Measurements from ENCODE around the gene LIF. TPM values are rescaled to one million over a fixed set of nuclear protein-coding genes. Genes with fewer than 3 reads are reported as not detected.

The LIF gene
- total and polyA plus RNA-seq, 4 experiments from 2014 or later, result 0.26 to 0.58 TPM; not detected in 2

GRCh38 chr22:30273711-30274436 is 27.3 kb upstream of the LIF start:
- Histone ChIP-seq H3K9me3 (ENCODE audit: control insufficient read depth in 1 of 2, low read length in 2 of 2) (no peaks in the 10 kb centered on the region), H3K36me3 (ENCODE audit: insufficient read depth, low read length) (no peaks in the 10 kb centered on the region), H3K27ac (ENCODE audit: low read depth, low read length) (no peak overlapping the region), H3K4me3 (ENCODE audit: low read length in 2 of 2) (no peak overlapping the region), H3K27me3 (ENCODE audit: insufficient read depth, low read length) (no peaks in the 10 kb centered on the region), H3K4me1 (ENCODE audit: insufficient read depth, low read length) (peaks cover 21% of the 10 kb centered on the region)
- DNase-seq, result no peak
- intact Hi-C loops (cut with micrococcal nuclease), result no loop called here
- peaks cover 0 to 9% of the 10 kb centered on the region in 2 donors for H3K36me3 Mint-ChIP-seq
- peak overlapping the region in 3 of 7 donors; percentile 44 to 85 (median 62) for H3K27ac Mint-ChIP-seq
- ChIA-PET POLR2A (ENCODE audit: partially characterized antibody) (no interaction called here), CTCF (ENCODE audit: partially characterized antibody) (no interaction called here)
- peak overlapping the region in 1 of 8 donors; percentile 33 for H3K4me3 Mint-ChIP-seq
- H3K4me1 Mint-ChIP-seq, result peaks cover 18 to 28% (median 20%) of the 10 kb centered on the region in 4 donors
- no peaks in the 10 kb centered on the region for H3K9me3 Mint-ChIP-seq
- H3K27me3 Mint-ChIP-seq, result no peaks in the 10 kb centered on the region

- Histone ChIP-seq H3K4me1 (ENCODE audit: insufficient read depth, low read length) (peaks cover 28% of the 10 kb centered on the region), H3K4me3 (ENCODE audit: low read length in 2 of 2) (no peak overlapping the region), H3K27me3 (ENCODE audit: insufficient read depth, low read length) (no peaks in the 10 kb centered on the region), H3K27ac (ENCODE audit: low read depth, low read length) (no peak overlapping the region), H3K9me3 (ENCODE audit: control insufficient read depth in 1 of 2, low read length in 2 of 2) (no peaks in the 10 kb centered on the region), H3K36me3 (ENCODE audit: insufficient read depth, low read length) (no peaks in the 10 kb centered on the region)
- POLR2A ChIA-PET (ENCODE audit: partially characterized antibody), result no interaction called here
- H3K27ac Mint-ChIP-seq, result peak overlapping the region in 5 of 7 donors; percentile 44 to 78 (median 56)
- H3K27me3 Mint-ChIP-seq, result no peaks in the 10 kb centered on the region
- no peak for DNase-seq
- no peak overlapping the region for H3K4me3 Mint-ChIP-seq
- H3K4me1 Mint-ChIP-seq, result peaks cover 21 to 35% (median 24%) of the 10 kb centered on the region in 4 donors
- H3K36me3 Mint-ChIP-seq, result peaks cover 0 to 9% of the 10 kb centered on the region in 2 donors
- intact Hi-C loops (cut with micrococcal nuclease), result no loop called here
- CTCF ChIA-PET (ENCODE audit: partially characterized antibody), result no interaction called here
- H3K9me3 Mint-ChIP-seq, result no peaks in the 10 kb centered on the region
Measured at GRCh38 chr22:30272781-30273601, 26.4 kb upstream of the LIF start.

- Mint-ChIP-seq H3K36me3 (peaks cover 0 to 18% of the 10 kb centered on the region in 2 donors), H3K27ac (peak overlapping the region in 3 of 7 donors; percentile 46 to 85 (median 75)), H3K4me3 (no peak overlapping the region), H3K4me1 (peaks cover 19 to 47% (median 31%) of the 10 kb centered on the region in 4 donors), H3K9me3 (no peaks in the 10 kb centered on the region), H3K27me3 (no peaks in the 10 kb centered on the region)
- POLR2A ChIA-PET (ENCODE audit: partially characterized antibody), result interaction anchor here (0.9 kb wide), 1 partner anchor 94 kb away, joined by 3 read pairs; no protein-coding TSS in a partner anchor
- H3K9me3 ChIP-seq (ENCODE audit: control insufficient read depth in 1 of 2, low read length in 2 of 2), result no peaks in the 10 kb centered on the region
- no peaks in the 10 kb centered on the region for H3K36me3 ChIP-seq (ENCODE audit: insufficient read depth, low read length)
- H3K27me3 ChIP-seq (ENCODE audit: insufficient read depth, low read length), result no peaks in the 10 kb centered on the region
- H3K4me1 ChIP-seq (ENCODE audit: insufficient read depth, low read length), result peaks cover 31% of the 10 kb centered on the region
- no peak for DNase-seq
- CTCF ChIA-PET (ENCODE audit: partially characterized antibody), result interaction anchor here (1.7 to 2.0 kb wide), 2 partner anchors 15 to 163 kb away, joined by 4 to 5 read pairs; no protein-coding TSS in a partner anchor
- intact Hi-C loops (cut with micrococcal nuclease), result no loop called here
- no peak overlapping the region for H3K27ac ChIP-seq (ENCODE audit: low read depth, low read length)
- H3K4me3 ChIP-seq (ENCODE audit: low read length in 2 of 2), result no peak overlapping the region
Measured at GRCh38 chr22:30270832-30271231, 24.3 kb upstream of the LIF start.

- peaks cover 16 to 58% (median 33%) of the 10 kb centered on the region in 4 donors for H3K4me1 Mint-ChIP-seq
Measured at GRCh38 chr22:30268331-30268730, 21.8 kb upstream of the LIF start.

GRCh38 chr22:30267382-30268302 is 21.1 kb upstream of the LIF start:
- Mint-ChIP-seq H3K27ac (peak overlapping the region; percentile 96 to 100 (median 99)), H3K36me3 (peaks cover 4 to 27% of the 10 kb centered on the region in 2 donors), H3K4me1 (peaks cover 22 to 59% (median 38%) of the 10 kb centered on the region in 4 donors), H3K9me3 (no peaks in the 10 kb centered on the region), H3K4me3 (peak overlapping the region; percentile 90 to 98 (median 94)), H3K27me3 (no peaks in the 10 kb centered on the region)
- Histone ChIP-seq H3K4me3 (ENCODE audit: low read length in 2 of 2) (peak overlapping the region; percentile 78 to 96), H3K4me1 (ENCODE audit: insufficient read depth, low read length) (peaks cover 48% of the 10 kb centered on the region), H3K36me3 (ENCODE audit: insufficient read depth, low read length) (peaks cover 4% of the 10 kb centered on the region), H3K9me3 (ENCODE audit: control insufficient read depth in 1 of 2, low read length in 2 of 2) (no peaks in the 10 kb centered on the region), H3K27me3 (ENCODE audit: insufficient read depth, low read length) (no peaks in the 10 kb centered on the region), H3K27ac (ENCODE audit: low read depth, low read length) (peak overlapping the region; percentile 98)
- peak; percentile 56 to 83 (median 69) for DNase-seq
- ChIA-PET POLR2A (ENCODE audit: partially characterized antibody) (interaction anchor here (1.0 to 9.0 kb wide), 5 partner anchors 17 to 168 kb away, joined by 3 to 106 read pairs (median 3); partner anchors contain the start of gene CASTOR1), CTCF (ENCODE audit: partially characterized antibody) (interaction anchor here (0.9 to 2.0 kb wide), 3 partner anchors 120 to 160 kb away, joined by 3 to 8 read pairs (median 3); no protein-coding TSS in a partner anchor)
- intact Hi-C loops (cut with micrococcal nuclease), result loop anchor here (1.0 kb wide), 1 partner anchor 39 kb away; no protein-coding TSS in a partner anchor

More at GRCh38 chr22:30268331-30268730, 21.8 kb upstream of the LIF start:
- H3K27ac ChIP-seq (ENCODE audit: low read depth, low read length), result peak overlapping the region; percentile 98
- intact Hi-C loops (cut with micrococcal nuclease), result no loop called here
- no peaks in the 10 kb centered on the region for H3K9me3 ChIP-seq (ENCODE audit: control insufficient read depth in 1 of 2, low read length in 2 of 2)
- no peak overlapping the region for H3K4me3 ChIP-seq (ENCODE audit: low read length in 2 of 2)
- H3K27me3 ChIP-seq (ENCODE audit: insufficient read depth, low read length), result no peaks in the 10 kb centered on the region
- Mint-ChIP-seq H3K36me3 (peaks cover 1 to 22% of the 10 kb centered on the region in 2 donors), H3K4me3 (peak overlapping the region in 7 of 8 donors; percentile 44 to 96 (median 90)), H3K27ac (peak overlapping the region; percentile 90 to 100 (median 99)), H3K27me3 (no peaks in the 10 kb centered on the region), H3K9me3 (no peaks in the 10 kb centered on the region)
- peak in 1 of 5 donors; percentile 22 for DNase-seq
- peaks cover 41% of the 10 kb centered on the region for H3K4me1 ChIP-seq (ENCODE audit: insufficient read depth, low read length)
- CTCF ChIA-PET (ENCODE audit: partially characterized antibody), result interaction anchor here (0.8 to 2.0 kb wide), 3 partner anchors 119 to 161 kb away, joined by 3 to 8 read pairs (median 3); no protein-coding TSS in a partner anchor
- peaks cover 4% of the 10 kb centered on the region for H3K36me3 ChIP-seq (ENCODE audit: insufficient read depth, low read length)
- POLR2A ChIA-PET (ENCODE audit: partially characterized antibody), result interaction anchor here (0.6 to 9.0 kb wide), 6 partner anchors 9 to 232 kb away, joined by 3 to 106 read pairs (median 3); partner anchors contain the start of genes CASTOR1 and TBC1D10A

Data from CD4-positive, alpha-beta memory T cell (primary cell).